HG03060 (cell line): ENCODE measurements around the gene NEDD9.

Experiments
- ATAC-seq: cut with Tn5 transposase; IDR thresholded peaks from one replicate; pipeline ENCODE4 v1.9.1; 2021; ENCODE audit warnings: low read depth, moderate number of reproducible peaks; ENCODE audit not compliant: unreplicated experiment

The NEDD9 gene

GRCh38 chr6:11219400-11219834 lies 13.1 kb downstream of the NEDD9 start:
- ATAC-seq = no peak

GRCh38 chr6:11218538-11219399 lies 13.7 kb downstream of the NEDD9 start:
- ATAC-seq = no peak

DNA sequence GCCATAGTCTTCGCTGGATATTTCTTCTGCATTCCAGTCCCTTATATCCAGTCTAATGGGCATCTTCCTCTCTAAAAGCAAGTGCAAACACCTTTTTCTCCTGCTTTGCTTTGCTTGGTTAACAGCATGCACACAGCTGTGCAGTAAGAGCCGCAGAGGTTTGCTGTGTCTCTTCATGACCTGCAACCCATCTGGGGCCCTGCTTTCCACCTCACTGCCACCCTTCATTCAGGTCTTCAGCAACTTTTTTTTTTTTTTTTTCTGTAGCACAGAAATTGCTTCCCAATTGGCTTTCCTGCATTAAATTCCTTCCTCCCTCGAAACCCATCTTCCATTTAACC lies 14.4 kb downstream of the NEDD9 start:
- no peak for ATAC-seq

GRCh38 chr6:11217360-11218101 lies 14.9 kb downstream of the NEDD9 start:
- no peak for ATAC-seq

DNA sequence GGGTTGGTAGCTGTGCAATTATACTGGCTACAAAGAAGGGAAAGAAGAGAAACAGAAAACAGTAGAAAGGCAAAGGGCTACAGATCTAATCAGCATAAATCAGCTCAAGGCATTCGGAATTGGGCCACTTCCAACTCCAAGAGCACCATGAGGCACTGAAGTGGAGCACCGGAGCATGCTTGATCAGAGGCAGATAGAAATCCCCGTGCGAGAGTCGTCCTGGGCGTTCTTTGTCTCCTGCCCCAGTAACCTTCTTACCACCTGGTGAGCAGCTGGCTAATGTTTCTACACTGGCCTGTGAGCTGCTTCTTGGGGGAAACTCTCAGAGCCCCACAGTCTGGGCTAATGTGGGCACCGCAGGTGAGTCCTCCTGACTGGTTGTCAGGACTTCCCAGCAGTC lies 16.7 kb downstream of the NEDD9 start:
- no peak for ATAC-seq

DNA sequence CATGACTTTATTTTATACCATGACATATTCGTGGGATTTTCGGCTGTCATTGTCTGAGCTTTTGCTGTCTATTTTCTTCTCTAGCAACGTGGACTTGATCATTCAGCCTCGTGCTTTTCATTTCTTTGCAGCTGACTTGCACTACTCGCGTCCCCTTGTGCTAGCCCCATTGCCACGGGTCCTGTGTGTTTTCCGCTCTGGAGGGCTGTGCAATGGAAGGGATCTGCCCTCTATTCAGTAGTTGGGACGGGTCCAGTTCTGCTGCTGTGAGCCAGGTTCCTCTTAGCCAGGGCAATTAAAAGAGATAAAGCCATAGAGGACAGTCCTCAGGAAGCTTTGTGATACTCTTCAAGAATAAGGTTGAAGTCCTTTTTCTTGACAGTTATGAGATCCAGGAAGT lies 17.6 kb downstream of the NEDD9 start:
- no peak for ATAC-seq

GRCh38 chr6:11214084-11214833 lies 18.2 kb downstream of the NEDD9 start:
- ATAC-seq = no peak

GRCh38 chr6:11213422-11214021 lies 18.9 kb downstream of the NEDD9 start:
- ATAC-seq = no peak

GRCh38 chr6:11212664-11213063 lies 19.8 kb downstream of the NEDD9 start:
- ATAC-seq = no peak

- no peak for ATAC-seq
Observed at GRCh38 chr6:11211254-11211653, 21.2 kb downstream of the NEDD9 start.

- no peak for ATAC-seq
Observed at GRCh38 chr6:11210386-11211138, 21.9 kb downstream of the NEDD9 start.

DNA sequence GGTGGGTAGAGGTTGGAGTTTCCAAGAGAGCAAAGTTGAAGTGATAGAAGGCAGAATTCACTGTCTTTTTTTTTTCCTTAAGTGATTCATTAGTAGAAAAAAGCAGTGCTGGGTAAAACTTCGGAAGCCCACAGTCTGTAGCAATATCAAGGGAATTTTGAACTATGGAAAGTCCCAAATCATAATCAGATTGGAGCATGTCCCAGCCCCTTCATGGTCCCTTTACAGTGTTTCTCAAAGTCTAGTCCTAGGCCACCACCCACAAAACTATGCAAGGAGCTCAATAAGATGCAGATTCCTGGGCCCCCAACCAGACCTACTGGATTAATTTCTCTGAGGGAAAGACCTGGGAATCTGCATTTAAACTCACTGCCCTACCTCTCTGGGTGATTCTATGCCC lies 22.6 kb downstream of the NEDD9 start:
- no peak for ATAC-seq

DNA sequence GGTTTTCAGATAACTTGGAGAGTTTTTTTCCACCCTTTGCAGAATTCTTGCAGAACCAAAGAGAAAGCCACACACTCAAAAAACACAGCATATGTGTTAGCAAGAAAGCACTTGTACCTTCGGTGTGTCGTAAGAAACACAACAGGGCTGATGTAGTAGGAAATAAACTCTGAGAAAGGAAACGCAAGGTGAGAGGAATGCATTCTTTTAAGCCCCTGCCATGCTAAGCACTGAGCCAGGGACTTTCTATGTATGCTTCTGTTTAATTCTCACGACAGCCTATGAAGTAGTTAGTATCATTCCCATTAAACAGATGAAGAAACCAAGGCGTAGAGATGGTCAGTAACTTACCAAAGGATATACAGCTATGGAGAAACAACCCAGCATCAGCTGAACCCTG lies 23.1 kb downstream of the NEDD9 start:
- no peak for ATAC-seq

DNA sequence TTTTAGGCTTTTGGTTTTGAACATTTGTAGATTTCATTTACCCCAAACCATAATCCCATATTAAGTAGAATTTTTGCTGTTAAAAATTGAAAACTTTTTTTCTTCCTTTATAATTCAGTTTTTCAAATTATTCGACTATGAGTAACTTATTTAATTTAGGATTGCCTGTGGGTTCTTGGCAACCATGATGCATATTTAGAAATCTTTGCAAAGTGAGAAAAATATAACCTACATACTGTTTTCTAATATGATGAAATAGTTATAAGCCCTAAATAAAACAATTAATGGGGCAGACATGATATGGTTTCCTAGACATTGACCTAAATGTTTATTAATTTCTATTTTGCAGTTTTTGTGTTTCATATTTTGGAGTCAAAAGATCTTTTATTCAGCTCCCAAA lies 23.6 kb downstream of the NEDD9 start:
- no peak for ATAC-seq

GRCh38 chr6:11208267-11208666 lies 24.2 kb downstream of the NEDD9 start:
- ATAC-seq = no peak

DNA sequence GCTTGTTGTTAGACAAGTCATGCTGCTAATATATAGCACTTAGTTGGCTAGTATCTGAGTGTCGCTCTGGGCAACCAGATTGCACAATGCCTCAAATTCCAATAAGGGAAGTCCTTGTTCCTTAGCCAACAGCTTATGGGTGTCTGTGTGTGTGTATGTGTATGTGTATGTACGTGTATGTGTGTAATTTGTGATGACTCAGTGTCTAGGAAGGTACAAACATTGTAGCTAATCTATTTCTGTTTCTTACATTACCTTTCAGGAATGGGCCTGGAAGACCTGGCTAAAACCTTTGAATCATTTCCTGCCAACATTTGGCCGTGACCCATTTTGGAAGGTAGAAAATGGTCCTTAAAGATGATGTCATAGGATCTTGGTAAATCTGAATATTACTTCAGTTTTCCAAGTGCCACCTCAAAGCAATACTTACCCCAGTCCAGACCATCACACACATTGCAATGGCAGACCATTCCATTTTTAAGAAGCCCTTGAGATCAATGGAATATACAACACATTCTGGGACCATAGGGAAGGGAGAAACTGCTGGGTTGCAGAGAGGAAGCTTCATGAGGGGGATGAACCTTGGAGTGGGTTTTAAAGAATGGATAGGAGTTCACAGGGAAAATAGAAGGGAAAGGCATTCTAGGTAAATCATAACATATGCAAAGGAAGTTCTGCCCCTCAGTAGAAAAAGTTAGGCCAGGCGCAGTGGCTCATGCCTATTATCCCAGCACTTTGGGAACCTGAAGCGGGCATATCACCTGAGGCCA lies 25.1 kb downstream of the NEDD9 start:
- no peak for ATAC-seq

DNA sequence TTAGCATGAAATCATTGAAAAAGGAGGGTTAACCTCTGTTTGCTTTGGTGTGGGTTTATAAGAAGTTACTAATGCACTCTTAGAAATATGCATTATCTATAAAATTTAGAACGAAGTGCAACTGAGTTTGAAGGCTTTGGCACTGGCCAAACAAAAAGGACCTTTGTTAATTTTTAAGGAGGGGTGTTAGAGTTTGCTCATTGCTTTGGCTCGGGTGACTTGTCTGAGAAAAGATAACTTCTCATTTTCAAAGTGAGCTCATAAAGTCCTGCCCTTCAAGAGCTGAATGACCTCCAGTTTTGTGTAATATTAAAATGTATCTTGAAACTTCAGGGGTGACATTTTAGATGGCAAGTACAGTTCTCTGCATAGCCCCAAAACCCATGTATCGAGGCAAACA lies 25.9 kb downstream of the NEDD9 start:
- ATAC-seq = no peak

- no peak for ATAC-seq
Observed at GRCh38 chr6:11204794-11205366, 27.6 kb downstream of the NEDD9 start.

GRCh38 chr6:11204005-11204399 lies 28.5 kb downstream of the NEDD9 start:
- no peak for ATAC-seq
